Suppressor macrophage (primary cell): ENCODE data around the gene BUD23.
"Not testable (repeated sequence)": the region's sequence is repeated elsewhere in the genome, so short reads cannot be mapped to it uniquely, and the experiment has no call there.

Experiments
- DNase-seq, 4 experiments: peaks; one replicate each; pipeline ENCODE4 v3.0.0-alpha.2; 2020 to 2022

Gene BUD23

DNA sequence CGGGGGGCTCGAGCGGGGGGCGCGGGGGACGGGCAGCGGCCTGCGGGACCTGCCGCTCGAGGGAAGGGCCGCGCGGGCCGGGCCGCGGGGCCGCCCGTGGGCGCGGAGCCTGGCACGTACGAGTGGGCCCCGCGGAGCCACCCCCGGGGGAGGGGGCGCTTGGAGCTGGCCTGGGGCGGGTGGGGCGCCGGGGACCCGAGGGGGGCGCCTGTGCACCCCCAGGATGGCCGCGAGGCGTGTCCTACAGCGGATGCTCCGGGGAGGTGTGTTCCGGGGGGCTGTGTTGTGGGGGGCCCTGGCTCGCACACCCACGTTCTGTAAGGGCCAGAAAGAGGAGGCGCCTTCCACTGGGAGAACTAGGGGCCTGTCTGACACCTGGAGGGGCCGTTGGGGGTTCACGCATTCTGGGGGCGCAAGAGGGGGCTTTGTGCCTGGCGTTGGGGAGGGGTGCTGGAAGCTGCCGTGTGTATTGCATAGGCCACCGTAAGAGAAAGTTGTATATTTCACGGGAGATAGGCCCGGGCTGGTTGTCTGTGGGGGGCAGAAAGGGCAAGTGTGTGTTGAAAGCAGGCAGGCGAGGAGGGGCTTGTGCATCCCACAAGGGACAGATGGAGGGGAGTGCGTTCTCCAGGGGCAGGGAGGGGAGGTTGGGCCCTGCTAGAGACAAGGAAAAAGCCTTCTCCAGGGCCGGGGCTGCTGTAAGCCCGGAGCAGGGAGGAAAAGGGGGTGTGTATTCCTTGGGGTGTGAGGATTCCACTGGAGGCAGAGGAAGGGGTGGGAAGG is 15.1 kb upstream of the BUD23 start:
- DNase-seq: no peak

DNA sequence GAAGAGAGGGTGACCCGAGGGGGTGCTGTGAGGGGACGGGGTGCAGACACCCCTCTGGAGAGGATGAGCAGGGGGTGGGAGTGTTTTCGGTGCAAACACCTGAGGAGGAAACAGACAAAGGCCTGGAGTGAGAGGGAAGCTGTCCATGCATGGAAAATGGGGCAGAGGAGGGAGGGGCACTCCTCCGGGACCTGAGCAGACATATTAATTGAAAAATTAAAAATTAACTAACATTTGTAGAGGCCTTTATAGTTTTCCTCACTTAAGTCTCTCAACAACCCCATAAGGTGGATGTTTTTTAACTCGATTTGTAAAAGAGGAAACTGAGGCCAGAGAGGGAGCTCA is 14.5 kb upstream of the BUD23 start:
- DNase-seq: no peak

DNA sequence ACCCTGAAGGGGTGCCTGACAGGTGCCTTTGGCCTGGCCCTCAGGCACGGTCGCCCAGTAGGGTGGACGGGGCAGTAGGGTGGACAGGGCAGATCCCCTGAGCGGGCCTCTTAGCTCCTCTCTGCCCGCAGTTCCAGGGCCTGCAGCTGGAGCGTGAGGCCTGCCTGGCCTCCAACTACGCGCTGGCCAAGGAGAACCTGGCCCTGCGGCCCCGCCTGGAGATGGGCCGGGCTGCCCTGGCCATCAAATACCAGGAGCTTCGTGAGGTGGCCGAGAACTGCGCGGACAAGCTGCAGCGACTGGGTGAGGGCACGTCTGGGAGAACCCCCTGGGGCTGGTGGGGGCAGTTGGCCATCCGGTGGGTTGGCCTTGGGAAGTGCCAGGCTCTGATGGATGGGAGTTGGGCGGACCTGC is 14.1 kb upstream of the BUD23 start:
- DNase-seq: no peak

DNA sequence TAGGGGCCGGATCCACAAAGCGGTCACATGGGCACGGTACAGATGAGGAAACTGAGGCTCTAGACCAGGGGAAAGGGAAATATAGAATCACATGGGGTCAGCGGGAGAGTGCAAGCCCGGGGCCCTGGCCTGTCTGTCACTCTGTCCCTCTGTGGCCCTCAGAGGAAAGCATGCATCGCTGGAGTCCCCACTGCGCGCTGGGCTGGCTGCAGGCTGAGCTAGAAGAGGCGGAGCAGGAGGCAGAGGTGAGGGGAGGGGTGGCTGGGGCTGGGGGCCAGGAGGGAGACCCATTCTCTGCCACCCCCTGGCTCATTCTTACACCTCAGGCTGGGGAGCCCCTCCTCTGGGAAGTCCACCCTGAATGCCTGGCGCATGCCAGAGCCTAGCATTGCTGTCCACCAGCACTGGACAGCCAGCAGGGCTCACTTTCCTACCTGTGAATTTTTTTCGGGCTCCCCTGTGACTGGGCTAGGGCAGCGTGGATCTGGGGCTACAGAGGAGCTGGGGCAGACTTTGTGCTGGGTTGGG is 13.5 kb upstream of the BUD23 start:
- DNase-seq: no peak

DNA sequence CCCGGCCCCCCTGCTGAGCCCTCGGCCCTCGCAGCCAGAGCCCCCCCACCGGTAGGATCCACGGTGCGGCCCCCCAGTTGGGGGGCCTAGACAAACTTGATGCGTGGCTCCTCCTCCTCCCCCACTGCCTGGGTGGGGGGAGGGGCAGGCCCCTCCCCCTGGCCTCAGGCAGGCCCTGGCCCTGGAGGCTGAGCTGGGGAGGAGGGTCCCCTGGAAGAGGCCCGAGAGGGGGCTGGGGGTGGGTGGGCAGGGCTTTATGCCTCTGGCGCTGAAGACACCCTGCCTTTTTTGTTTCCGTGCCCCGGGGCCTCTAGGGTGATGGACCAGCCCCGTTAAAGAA is 12.1 kb upstream of the BUD23 start:
- no peak for DNase-seq

DNA sequence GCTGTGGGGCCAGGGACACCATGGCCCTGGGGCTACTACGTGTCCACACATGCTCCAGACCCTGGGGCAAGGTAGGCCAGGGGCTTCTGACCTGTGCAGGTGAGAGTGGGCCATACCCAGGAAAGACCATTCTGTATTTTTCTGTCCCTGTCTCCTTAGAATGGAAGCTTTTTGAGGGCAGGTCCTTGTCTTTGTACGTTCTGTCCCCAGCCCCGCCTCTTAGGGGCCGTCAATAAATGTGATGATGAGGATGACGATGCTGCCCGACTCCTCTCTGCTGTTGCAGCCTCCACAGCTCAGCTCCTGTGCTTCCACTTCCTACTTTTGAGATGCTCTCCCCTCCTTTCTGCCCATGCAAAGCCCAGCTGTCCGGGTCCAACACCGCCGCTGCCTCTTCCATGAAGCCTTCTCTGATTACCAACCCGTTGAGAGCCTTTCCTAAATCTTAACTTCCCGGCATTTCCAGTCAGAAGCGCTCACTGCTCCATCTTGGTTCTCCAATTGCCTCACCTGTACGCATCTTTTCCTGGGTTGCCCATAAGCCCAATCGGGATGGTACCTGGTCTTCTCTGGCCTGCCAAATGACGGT is 11.4 kb upstream of the BUD23 start:
- no peak for DNase-seq

DNA sequence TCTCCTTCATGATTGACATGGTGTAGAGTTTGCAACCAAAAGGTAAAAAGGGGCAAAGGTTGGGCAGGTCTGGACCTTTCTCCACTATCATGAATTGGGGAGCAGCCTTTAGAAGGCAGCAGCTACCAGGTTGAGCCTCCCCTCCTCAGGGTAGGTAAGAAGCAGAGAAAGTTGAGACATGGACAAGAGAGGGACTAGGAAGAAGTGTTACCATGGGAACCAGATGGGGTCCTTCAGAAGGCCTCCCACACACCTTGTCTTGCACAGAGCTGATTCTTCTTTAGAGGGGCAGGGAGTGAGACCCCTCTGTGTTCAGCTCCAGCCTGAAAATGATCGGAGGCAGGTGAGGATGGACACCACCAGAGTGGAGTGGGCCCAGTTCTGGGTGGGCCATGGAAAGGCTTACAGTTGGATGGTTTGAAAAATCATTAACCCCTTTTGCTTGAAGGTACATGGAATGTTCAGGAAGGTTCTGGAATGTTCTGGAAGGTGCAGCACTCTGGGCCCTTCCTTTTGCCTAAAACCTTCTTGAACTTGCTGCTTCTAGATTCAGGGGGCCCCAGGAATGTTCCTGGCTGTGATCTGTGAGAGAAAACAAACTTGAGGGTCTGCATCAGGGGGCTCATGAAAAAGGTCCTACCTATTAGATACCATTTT is 8.8 kb upstream of the BUD23 start:
- no peak for DNase-seq

DNA sequence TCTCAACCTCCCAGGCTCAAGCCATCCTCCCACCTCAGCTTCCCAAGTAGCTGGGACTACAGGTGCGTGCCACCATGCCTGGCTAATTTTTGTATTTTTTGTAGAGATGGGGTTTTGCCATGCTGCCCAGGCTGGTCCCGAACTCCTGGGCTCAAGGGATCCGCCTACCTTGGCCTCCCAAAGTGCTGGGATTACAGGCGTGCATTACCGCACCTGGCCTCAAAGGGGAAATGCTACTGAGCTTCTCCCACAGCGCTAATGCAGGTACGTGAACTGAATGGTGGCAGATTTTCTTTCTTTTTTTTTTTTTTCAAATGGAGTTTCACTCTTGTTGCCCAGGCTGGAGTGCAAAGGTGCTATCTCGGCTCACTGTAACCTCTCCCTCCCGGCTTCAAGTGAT is 7.3 kb upstream of the BUD23 start:
- not testable (repeated sequence) for DNase-seq

DNA sequence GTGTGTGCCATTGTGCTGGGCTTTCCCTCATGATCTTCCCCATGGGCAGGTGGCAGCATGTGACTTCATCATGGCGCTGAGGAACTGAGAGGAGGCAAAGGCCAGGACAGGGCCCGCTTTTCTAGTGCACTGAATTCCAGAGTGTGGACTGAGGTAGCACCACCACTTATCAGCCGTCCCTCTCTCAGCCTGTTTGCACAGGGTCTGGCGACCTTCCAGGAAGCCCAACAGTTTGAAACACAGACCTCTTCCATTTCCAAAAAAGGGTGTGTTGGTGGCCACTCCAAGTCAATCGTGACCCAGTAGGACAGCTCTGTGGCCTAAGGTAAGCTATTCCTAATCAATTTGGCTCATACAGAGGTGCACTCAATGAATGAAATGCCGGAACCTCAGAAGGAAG is 4.5 kb upstream of the BUD23 start:
- DNase-seq: no peak

DNA sequence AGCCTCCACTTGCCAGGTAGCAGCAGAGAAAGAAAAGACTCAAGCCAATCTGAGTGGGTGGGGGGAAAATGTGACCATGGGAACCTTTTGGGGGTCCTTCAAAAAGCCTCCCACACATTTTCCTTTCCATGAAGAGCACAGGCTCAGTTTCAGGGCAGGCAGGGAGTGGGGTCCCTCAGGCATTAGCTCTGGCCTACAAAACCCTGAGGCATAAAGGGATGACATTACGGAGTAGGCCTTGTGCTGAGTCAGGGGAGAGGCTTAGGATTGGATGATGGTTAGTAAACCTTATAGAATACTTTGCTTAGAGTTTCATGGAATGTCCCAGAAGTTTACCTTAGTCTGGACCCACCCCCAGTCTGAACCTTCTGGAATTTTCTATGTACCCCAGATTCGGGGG is 3.7 kb upstream of the BUD23 start:
- DNase-seq: no peak

DNA sequence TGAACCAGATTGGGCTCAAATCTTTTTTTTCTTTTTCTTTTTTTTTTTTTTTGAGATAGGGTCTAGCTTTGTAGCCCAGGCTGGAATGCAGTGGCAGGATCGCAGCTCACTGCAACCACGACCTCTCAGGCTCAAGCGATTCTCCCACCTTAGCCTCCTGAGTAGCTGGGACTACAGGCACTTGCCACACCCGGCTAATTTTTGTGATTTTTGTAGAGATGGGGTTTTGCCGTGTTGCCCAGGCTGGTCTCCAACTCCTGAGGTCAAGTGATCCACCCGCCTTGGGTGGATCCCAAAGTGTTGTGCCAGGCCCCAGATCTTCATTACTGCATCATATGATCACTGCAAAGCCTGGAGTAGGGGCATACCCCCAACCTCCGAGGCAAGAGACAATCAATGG is 2.9 kb upstream of the BUD23 start:
- DNase-seq: no peak

DNA sequence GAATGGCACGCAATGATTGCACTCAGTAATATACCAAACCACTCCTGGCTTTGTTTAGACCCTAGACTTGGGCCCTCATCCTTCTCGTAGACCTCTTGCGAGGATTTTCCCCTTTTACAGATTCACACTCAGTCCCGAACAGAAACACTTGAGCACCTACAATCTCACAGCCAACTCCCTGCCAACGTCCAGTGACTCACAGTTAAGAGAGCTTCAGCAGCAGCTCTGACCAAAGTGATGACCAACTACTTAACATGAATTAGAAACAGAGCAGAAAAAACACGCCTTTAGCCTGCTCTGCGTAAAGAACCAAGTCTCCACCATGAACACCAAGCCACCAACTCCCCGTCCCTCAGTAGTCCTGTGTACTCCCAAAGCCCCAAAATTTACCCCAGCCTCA is 2.4 kb upstream of the BUD23 start:
- DNase-seq: no peak

DNA sequence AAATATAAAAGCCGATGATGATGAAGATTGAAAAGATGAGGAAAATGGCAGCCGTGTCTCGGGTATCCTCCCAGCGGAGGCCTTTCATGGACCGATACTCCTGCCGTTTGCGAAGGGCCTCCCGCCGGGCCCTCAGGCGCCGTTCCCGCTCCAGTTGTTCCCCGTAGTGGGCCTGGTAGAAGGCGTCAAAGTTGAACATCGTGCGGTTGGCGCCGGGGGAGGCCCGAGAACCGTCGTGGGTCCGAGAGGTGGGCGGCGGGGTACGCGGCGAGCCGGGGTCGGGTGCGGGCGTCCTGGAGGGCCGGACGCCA is 697 bp upstream of the BUD23 start:
- DNase-seq: peak in 1 of 4 experiments; percentile 18

DNA sequence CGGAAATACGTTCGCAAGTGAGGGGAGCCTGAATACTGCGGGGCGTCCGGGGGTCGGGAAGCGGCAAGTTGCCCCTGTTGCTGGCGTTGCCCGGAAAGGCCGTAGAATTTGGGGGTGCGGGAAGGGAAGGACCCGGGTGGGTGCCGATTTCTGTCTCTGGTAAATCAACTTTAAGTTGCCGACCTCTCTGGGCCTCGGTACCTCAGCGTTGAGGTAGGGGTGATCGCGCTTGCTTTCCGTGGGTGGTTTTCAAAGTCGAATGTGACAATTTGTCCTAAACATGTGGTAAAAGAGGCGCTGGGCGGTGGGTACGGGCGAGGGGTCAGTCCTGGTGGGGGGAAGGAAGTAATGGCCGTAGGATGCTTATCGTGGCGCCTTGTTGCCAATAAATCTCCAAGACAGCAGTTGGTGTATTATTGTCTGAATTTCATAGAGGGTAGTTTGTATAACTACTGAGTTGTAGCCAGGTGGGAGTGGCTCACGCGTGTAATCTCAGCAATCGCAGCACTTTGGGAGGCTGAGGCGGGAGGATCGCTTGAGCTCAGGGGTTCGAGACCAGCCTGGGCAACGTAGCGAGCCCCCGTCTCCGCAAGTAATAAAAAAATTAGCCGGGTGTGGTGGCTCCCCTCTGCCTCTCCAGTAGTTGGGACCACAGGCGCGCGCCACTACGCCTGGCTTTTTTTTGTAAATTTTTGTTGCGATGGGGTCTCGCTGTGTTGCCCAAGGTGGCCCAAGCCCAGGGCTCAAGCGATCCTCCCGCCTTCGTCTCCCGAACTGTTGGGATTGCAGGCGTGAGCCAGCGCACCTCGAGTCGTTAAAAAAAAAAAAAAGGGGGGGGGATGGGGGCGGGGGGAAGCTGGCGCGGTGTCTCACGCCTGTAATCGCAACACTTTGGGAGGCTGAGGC is 644 bp downstream of the BUD23 start:
- no peak for DNase-seq

DNA sequence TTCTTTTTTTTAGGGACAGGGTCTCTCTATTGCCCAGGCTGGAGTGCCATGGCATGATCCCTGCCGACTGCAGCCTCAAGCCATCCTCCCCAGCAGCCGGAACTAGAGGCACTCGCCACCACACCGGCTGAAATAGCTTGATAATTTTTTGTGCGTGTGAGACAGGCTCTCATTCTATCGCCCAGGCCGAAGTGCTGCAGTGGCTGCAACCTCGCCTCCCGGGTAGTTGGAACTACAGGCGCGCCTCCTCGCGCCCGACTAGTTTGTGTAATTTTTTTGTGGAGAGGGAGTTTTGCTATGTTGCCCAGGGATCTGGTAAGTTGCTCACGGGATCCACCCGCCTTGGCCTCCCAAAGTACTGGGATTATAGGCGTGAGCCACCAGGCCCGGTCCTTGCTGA is 1.9 kb downstream of the BUD23 start:
- DNase-seq: no peak

DNA sequence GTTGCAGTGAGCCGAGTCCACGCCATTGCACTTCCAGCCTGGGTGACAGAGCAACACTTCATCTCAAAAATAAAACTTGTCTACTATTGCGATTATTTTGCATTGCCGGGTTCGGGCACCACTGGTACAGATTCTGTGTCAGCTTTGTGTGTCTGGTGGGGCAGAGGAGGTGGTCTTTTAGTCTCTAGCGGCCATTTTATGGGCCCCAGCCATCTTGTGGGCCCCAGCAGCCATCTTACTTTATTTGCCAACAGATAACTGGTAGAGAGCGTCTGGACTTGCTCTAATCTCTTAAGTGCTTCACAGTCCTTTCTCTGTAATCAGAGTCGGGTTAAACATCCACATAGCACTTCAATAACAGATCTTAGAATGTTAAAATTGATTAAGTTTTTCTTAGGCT is 4.9 kb downstream of the BUD23 start:
- no peak for DNase-seq

DNA sequence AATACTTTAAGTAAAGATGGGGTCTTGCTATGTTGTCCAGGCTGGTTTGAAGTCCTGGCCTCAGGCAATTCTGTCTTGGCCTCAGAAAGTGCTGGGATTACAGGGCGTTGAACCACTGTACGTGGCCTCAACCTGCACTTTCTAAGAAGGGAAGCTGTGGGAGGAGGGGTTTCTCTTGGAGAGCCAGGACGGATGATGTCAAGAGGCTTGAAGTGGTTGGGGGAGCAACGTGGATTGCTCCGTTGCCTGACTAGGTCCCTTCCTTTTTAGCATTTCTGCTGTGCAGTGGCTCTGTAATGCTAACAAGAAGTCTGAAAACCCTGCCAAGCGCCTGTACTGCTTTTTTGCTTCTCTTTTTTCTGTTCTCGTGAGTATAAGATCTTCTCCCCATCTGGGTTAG is 7.2 kb downstream of the BUD23 start:
- DNase-seq: no peak

DNA sequence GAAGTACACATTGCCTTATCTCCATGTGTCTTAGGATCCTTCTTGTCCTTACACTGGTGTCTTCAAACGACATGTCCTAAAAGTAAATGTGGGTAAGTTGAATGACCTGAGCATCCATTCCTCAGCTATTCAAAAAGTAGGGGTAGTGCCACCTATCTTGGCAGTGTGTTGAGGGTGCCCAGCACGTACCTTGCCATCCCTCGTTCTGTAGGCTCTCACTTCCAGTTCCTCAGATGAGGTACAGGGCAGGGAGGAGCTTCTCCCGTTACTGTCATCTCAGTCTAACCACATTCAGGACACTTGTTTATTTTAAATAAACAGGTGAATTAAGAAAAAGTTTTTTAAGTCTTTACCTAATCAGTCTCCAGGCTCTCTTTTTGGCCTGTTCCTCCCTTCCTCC is 13.0 kb downstream of the BUD23 start:
- no peak for DNase-seq

DNA sequence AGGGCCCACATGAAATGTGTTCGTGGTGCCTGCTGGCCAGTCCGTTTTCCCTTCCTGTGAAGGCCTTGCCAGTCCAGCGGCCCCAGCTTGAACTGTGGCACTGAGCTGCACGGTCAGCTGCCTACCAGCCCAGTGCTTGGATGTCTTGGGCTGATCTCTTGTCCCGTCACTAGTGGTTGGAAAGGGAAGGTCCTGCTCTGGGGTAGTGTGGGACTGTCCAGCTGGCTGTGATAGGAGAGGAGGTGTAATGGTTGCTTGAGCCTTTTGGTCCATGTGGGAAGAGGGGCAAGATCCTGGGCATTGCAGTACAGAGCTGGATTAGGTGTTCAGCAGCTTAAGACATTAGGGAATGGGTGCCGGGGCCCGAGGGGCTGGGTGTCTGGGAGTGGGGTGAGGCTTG is 15.0 kb downstream of the BUD23 start:
- no peak for DNase-seq

DNA sequence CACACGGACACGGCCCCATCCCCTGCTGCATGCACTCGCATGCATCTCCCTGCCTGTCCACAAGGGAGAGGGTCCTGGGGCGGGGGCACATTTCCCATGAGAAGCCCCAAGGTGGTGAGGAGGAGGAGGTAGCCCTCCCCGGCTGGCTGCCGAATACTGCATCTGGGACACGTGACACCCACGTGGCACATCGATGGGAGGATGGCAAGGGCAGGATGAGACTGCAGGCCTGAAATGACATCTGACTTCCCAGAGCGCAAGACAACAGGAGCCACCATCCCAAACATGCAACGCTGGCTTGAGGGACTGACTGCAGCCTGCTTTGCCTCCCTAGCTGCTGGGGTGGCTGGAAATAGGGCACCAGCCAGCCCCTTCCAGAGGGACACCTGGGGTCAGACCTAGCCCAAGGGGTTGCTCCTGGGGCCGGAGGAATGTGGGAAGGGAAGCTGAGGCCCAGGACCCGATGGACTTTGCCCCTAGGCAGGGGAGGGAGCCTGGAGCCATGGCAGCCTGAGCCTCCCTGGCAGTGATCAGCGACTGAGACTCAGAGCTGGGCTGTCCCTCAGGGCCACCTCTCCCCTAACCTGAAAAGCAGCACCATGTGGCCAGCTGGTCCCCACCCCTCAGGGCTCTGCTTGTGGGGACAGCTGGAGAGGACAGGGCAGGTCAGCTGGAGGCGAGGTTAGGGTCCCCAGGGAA is 16.1 kb downstream of the BUD23 start:
- no peak for DNase-seq

DNA sequence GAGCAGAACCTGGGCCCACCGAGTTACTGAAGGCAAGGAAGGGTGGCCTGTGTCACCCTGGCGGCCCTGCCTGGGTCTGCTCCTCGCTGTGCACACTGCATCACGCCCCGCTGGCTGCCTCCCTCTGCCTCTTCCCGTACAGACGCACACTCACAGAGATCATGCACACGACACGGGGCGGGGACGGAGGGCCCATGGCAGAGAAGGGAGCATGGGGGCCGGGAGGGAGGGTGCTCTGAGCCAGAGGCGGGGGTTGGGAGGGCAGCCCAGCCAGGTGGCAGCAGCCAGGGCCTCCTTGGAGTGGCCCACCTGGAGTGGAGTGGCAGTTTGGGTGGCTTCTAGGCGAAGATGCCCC is 16.6 kb downstream of the BUD23 start:
- no peak for DNase-seq

DNA sequence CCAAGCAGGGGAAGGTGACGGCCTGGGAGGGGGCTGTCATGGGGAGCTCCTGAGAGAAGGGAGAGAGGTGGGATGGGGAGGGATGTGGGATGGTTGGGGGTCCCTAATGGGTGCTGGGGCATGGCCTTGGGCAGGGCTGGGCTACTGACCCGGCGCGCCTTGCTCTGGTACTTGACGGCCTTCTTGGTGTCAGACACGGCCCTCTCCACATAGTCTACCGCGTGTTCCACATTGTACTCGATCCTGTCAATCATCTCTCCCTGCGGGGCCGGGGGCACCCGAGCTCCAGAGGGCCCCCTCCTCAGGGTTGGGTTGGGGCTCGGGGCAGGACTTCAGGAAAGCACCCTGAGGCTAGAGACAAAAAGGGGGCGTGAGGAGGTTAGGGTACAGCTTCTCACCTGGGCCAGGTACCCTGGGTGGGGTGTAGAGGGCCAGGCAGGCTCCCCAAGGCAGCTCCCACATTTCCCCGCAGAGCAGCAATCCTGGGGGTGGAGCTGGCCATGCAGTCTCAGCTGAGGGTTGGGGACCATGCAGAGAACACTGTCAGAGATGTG is 17.3 kb downstream of the BUD23 start:
- DNase-seq: no peak
